ENCODE measurements around the gene FGF12.

DNA sequence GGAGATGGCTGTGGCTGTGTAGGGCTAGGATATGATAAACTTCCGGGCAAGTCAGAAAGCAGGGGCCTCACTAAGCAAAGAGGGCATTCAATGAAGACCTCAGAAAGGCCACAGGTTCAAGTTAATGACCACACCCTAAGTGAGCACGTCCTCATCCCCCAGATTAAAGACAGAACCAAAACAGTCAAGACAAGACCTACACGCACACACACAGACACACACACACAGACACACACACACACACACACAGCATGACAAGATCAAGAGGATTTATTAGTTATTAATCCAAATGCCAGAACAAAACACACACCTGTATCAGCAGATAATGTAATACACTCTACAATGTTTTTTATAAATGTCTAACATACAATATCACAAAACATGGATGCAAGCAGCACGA lies 546.2 kb downstream of the FGF12 start:
- TF ChIP-seq CEBPB (IDR thresholded peaks at IDR 0.05) (no peak), REST (IDR thresholded peaks at IDR 0.05) (no peak), CTCF (IDR thresholded peaks at IDR 0.05) (no peak), TFCP2L1 (CRISPR knock-in tag; IDR thresholded peaks at IDR 0.05) (no peak), EP300 (IDR thresholded peaks at IDR 0.05) (no peak), BCL3 (IDR thresholded peaks at IDR 0.05) (no peak), POLR2A (IDR thresholded peaks at IDR 0.05; ENCODE audit: low read length) (no peak), CBX2 (IDR thresholded peaks at IDR 0.05; ENCODE audit: borderline replicate concordance, low read depth) (no peak), ZFP36 (IDR thresholded peaks at IDR 0.05; ENCODE audit: borderline replicate concordance, partially characterized antibody) (no peak), ESRRA (IDR thresholded peaks at IDR 0.05; ENCODE audit: borderline replicate concordance, low read length) (no peak), HDAC2 (IDR thresholded peaks at IDR 0.05) (no peak), BHLHE40 (IDR thresholded peaks at IDR 0.05; ENCODE audit: low read depth, low read length) (no peak), MYC (IDR thresholded peaks at IDR 0.05; ENCODE audit: borderline replicate concordance, low read length) (no peak), KDM1A (IDR thresholded peaks at IDR 0.05; ENCODE audit: low read depth) (no peak)

All from A549 (cell line).